NCI-H2029 (cell line): ENCODE measurements around the gene SCYL1.
A peak's percentile ranks its signal among the peaks of the same experiment; 100 is the strongest.

Source experiments
- DNase-seq: peaks from one replicate; lab custom pipeline; 2025; lab: John Stamatoyannopoulos, UW

Gene SCYL1

DNA sequence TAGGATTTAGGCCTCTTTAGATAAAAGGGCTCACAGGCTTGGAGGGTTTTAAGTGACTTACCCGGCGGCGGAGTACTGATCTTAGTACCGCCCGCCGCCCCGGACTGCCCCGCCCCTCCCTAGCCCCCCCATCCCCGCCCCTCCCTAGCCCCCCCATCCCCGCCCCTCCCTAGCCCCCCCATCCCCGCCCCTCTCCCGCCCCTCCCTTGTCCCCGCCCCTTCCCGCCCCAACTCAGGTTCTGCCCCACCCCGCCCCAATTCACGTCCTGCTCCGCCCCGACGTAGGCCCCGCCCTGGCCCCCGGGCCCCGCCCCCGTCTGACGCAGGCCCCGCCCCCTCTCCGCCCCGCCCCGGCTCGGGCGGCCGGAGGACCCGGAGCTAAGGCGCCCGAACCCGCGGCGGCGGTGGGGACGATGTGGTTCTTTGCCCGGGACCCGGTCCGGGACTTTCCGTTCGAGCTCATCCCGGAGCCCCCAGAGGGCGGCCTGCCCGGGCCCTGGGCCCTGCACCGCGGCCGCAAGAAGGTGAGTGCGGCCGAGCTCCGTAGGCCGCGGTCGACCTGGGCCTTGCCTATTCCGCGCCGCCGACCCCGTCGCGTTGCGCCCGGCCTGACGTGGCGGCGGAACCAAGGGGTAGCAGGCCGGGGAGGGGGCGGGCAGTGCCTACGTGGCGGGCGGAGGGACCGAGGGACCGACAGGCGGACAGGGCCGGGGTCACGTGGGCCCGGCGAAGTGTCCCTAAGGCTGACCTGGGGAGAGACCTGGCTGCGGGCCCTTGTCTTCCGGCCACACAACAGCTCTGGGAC, at the start of gene SCYL1:
TSS of gene SCYL1 (plus strand) at position 343 of the 805 bp plus-strand sequence. CDS start at position 414, 71 bp downstream.
- DNase-seq, result peak; percentile 39

- no peak for DNase-seq
Observed at GRCh38 chr11:65476632-65477148, 48.2 kb upstream of the SCYL1 start.

DNA sequence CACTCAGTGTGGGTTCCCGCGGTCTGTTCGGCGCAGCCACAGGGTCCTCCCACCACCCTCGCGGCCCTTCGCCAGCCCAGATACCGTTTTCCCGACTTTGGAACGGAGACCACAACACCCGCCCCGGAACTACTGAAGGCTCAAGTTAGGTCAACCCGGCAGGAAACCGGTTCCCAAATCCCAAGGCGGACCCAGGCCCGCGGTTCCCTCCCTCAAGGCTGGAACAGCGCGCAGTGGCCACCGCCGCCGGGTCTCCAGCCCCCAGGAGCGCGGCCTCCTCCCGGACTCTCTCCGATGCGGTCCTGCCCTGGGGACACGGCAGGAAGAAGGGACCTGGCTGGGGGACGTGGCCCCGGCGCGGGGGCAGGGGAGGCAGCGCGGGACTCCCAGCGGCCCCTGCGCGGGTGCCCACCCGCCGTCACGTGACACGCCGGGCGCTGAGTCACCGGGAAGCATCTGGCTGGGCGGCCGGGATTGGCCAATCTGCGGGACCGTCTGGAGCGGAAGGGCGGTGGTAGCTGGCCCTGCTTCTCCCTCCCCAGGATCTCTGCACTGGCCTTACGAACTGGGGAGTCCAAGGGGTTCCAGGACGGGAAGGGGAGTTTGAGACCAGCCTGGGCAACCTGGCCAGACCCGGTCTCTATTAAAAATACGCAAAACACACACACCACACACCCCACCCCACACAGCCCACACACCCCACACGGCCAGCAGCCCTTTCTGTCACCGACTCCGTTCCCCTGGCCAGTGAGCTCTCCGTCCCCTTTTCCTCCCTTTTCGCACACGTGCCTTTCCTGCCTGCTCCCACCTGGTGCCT, 47.5 kb upstream of the SCYL1 start:
- DNase-seq, result peak; percentile 94

DNA sequence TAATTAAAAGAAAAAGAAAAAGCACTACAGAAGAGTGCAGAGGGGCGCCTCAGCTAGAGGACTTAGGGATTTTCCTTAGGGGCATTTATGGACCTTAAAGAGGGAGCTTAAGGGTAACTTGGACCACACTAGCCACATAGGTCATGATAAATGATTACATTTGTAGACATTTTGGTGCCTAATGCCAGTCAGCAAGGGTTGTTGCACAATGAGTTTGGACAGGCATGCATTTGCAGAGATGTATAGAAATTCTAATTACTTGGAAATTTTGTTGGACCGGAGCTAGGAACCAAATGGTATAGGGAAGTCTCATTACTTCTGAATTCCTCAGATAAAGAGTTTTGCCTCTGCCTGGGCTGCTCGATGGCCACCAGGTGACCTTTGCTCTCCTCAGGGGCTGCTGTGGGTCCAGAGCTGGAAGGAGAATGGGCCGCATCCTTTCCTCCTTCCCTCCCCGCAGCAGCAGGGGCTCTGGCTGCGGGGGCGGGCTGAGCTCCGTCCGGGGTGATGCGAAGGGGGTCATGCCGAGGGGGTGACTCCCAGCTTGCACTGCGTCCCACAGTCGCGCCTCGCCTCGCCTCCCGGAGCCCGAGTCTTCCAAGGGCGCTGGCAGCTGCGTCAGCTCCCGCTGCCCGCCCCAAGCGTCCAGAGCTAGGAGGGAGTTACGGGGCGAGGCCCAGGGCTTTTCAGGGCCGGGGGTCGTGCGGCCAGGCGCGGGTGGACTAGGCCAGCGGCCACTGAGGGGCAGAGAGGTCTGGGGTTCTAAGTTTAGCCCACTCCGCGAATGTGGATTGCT, 46.3 kb upstream of the SCYL1 start:
- DNase-seq, result no peak

GRCh38 chr11:65479184-65480145, 45.4 kb upstream of the SCYL1 start:
- DNase-seq, result no peak

DNA sequence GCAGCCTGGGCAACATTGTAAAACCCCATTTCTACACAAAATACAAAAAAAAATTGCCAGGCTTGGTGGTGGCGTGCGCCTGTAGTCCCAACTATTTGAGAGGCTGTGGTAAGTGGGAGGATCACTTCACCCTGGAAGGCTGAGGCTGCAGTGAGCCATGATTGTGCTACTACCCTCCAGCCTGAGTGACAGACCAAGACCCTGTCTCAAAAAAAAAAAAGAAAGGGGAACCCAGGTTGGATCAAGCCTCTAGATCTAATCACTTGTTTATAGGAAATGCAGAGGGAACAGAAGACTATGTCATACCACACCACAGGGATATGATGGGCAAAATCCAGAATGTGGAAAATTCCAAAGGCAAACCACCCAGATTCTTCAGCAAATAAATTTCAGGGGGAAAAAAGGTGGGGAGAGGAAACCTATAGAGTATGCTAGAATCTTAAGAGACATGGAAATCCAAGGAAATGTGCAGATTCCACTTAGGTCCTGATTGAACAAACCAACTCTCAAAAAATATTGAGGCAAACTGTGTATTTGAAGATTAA, 42.5 kb upstream of the SCYL1 start:
- no peak for DNase-seq

DNA sequence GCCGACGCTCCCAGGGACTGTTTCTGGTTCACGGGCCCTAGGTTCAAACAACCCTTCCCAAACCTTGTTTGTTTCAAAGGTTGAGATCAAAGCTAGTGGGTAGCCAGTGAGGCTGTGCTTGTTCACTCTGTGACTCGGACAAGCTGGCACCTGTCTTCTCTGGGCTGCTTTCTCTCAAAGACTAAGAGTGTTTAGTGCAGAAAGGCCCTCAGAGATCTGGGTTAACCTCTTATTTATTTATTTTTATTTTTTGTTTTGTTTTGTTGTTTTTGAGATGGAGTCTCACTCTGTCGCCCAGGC, 39.0 kb upstream of the SCYL1 start:
- DNase-seq, result no peak

DNA sequence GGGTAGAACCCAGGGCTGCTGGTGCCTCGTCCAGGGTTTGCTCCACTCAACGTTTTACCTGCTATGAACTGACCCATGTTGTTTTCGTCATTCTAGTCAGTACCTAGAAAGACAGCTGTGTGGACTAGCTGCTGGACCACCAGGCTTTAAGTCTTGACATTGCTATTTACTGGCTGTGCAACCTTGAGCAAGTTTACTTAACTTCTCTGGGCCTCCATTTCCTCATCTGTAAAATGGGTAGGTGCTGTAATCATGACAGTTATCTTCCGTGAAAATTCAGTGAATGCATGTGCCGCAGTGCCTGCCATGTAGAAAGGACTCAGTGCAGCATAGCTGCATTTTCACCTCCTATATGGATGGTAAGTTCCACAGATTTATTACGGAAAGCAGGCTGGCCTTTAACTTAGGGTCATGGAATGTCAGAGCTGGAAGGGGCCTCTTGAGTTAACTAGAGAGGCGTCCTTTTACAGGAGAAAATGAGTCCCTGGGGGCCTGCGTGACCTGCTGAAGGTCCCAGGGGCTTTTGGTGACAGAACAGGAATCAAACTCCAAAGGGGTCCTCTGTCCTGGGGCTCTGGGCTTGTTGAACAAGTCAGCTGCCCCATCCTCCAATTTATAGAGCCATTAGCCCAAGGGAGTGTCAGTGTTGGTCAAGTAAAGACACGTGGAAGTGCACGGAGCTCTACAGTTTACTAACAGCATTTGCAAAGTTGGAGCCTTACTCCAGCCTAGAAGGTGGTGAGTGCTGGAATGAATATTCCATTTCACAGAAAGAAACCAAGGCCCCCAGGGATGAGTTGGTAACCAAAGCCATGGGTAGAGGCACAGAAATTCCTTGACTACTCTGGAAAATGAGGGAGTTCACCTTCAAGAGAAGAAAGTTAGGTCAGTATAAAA, 38.1 kb upstream of the SCYL1 start:
- no peak for DNase-seq

- DNase-seq, result peak; percentile 99
Observed at GRCh38 chr11:65487467-65488272, 37.2 kb upstream of the SCYL1 start.

- no peak for DNase-seq
Observed at GRCh38 chr11:65488273-65489034, 36.4 kb upstream of the SCYL1 start.

GRCh38 chr11:65489035-65489705, 35.7 kb upstream of the SCYL1 start:
- no peak for DNase-seq

DNA sequence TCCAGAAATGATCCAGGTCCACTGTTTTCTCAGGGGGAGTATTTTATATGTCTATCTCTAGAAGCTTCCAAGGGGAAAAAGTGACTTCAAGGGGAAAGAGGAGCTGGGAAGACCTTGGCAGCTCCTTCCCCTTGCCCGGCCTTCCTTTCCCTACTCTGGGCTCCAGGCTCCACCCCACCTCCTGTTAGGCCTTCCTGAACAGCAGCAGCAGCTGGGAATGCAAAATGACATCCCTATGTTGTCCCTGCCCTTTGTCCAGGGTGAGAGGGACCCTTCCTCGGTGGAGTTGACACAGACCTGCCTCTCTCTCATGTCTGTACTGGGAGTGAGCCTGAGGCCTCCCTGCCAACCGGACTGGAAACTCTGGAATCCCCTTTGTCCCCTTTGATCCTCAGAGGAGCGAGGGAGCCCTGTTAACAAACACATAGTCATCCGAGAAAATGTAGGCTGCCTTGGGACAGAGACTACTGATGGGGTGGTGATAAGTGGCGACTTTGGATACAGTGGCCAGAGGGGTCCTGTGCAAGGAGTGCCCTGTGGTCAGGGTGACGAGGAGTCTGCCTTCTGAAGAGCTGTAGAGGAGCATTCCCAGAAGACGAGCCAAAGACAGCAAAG, 35.1 kb upstream of the SCYL1 start:
- DNase-seq, result no peak

DNA sequence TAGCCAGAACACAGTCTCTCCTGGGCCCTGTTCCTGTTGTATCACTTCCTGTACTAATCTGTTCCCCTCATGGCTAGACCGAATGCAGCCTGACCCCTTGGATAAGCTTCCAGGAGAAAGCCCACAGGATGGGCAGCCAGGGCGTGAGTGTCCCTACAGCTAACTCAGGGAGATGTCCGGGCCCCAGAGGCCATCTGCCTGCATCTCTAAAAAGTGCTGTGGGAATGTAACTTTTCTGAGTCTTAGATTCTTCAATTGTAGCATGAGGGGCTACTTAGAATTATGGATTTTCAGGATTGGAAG, 33.8 kb upstream of the SCYL1 start:
- DNase-seq, result no peak

GRCh38 chr11:65491614-65492386, 33.1 kb upstream of the SCYL1 start:
- peak; percentile 96 for DNase-seq

DNA sequence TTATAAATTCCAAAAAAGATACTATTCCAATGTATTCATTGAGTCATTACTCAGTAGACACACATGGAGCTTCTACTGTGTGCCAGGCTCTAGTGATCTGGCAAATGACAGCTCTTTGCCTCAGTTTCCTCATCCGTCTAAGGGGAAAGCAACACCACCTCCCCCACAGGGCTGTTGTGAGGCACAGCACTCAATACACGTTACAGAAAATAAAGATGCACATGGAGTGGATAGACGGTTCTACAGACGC, 32.6 kb upstream of the SCYL1 start:
- DNase-seq, result no peak

- DNase-seq, result no peak
Observed at GRCh38 chr11:65492637-65493366, 32.1 kb upstream of the SCYL1 start.
